Body of pancreas (tissue), 4 donors: ENCODE data around the gene WDR81.

Experiments
- POLR2A ChIP-seq, 3 donors: fragments of 450-650 bp; IDR thresholded peaks; one replicate each; pipeline ENCODE4 v1.6.1; 2016; ENCODE audit warnings: antibody characterized with exemption in 3 of 3, mild to moderate bottlenecking in 2 of 3
- TF ChIP-seq, protein P1 (sequence below), 7 experiments: fragments of 450-650 bp in 4 of 7; fragments of 200-600 bp in 3 of 7; sonication (generic) in 3 of 7; IDR thresholded peaks; one replicate each; pipeline ENCODE4 v1.5.1; 2016 to 2019; ENCODE audit warnings: antibody characterized with exemption in 7 of 7

DNA sequence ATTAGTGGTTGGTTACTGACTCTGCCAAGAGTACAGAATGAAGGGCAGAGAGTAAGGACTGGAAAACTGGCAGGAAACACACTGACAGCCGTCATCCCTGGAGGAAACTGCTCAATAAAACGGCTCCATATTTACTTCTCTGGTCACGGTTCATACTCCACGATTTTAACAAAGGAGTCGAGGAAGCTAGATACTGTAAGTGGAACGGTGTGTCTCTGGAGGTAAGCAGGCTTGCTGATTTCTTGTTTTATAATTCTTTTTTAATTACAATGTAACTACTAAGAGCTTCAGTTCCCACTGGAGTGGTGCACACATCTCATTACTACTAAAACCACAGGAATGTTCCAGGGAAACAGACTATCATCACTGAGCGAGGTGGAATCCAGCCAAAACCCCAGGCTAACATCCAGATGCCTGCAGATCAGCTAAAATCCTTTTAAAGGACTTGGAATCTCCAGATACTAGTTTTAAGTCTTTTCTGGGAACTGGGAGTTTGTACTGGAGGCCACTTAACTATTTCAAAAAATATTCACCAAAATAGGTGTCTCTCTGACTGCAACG lies 55.1 kb downstream of the WDR81 start:
- TF ChIP-seq, protein P1, sequence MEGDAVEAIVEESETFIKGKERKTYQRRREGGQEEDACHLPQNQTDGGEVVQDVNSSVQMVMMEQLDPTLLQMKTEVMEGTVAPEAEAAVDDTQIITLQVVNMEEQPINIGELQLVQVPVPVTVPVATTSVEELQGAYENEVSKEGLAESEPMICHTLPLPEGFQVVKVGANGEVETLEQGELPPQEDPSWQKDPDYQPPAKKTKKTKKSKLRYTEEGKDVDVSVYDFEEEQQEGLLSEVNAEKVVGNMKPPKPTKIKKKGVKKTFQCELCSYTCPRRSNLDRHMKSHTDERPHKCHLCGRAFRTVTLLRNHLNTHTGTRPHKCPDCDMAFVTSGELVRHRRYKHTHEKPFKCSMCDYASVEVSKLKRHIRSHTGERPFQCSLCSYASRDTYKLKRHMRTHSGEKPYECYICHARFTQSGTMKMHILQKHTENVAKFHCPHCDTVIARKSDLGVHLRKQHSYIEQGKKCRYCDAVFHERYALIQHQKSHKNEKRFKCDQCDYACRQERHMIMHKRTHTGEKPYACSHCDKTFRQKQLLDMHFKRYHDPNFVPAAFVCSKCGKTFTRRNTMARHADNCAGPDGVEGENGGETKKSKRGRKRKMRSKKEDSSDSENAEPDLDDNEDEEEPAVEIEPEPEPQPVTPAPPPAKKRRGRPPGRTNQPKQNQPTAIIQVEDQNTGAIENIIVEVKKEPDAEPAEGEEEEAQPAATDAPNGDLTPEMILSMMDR (IDR thresholded peaks at IDR 0.05): no peak
- no peak for TF ChIP-seq POLR2A (IDR thresholded peaks at IDR 0.05)
